ENCODE results near the gene TRPC4AP.

Gene TRPC4AP

GRCh38 chr20:34988191-34988540 lies 104.4 kb downstream of the TRPC4AP start:
- no peak for DNase-seq (ENCODE audit: low read depth in 2 of 2)

DNA sequence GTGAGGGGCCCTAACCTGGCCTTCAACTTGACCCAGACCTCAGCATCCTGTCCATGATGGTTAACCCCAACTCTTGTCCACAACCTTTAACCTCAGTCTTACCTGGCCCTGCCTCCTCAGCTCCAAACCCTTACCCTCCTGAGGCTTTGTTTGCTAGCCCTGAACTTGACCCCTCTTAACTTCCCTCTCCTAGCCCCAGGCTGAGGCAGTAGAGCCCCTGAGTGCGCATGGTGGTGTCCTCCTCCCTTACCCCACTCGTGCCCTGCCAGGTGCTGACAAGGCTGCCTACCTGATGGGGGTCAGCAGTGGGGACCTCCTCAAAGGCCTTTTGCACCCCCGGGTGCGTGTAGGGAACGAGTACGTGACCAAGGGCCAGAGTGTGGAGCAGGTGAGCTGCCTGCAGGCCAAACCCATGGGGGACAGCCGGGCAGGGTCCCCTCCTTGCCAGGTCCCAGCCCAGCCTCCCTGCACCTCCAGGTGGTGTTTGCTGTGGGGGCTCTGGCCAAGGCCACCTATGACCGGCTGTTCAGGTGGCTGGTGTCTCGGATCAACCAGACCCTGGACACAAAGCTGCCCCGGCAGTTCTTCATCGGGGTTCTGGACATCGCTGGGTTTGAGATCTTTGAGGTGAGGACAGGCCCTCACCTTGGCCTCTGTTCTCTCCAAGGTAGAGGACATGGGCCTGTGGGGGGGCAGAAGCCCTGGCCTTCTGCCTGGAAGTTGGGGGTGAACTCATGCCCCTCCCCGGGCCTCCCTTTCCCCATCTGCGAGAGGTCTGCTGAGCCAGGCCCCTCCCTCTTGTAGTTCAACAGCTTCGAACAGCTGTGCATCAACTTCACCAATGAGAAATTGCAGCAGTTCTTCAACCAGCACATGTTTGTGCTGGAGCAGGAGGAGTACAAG lies 105.1 kb downstream of the TRPC4AP start:
- DNase-seq (ENCODE audit: low read depth in 2 of 2) = no peak

- DNase-seq (ENCODE audit: low read depth in 2 of 2) = no peak
Measured at GRCh38 chr20:34986311-34987287, 106.0 kb downstream of the TRPC4AP start.

GRCh38 chr20:34985461-34986310 lies 106.9 kb downstream of the TRPC4AP start:
- DNase-seq (ENCODE audit: low read depth in 2 of 2) = no peak

GRCh38 chr20:34984756-34985261 lies 107.8 kb downstream of the TRPC4AP start:
- DNase-seq (ENCODE audit: low read depth in 2 of 2) = no peak

DNA sequence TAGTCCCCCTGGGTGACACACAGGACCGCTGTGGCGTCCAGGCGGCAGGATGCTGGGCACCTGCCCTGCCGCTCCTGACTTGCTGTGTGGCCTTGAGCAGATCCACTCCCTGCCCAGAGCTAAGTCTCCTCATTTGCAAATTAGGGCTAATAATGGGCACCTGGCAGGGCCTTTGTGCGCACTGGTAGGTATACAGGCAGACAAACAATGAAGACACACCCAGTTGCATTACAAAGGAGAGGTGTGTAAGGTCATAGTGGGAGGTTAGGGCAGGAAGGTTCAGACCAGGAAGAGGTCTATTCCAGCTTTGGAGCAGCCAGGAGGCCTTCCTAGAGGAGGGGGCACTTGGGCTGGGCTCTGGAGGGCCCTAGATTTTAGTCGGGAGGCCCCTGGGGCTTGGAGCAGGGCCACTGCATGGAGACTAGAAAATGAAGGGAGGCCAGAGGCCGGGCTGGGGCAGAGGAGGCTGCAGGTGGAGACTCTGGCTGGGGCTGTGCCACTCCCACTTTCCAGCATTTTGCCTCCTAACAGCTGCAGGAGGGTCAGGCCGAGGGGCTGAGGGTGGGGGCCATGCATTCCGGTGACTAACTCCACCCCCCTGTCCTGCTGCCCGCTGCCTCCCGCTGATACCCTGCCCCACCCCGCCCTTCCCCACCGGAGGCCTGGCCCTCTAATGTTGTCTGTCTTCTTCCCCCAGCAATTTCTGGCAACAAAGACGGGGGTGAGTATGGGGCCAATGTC lies 108.4 kb downstream of the TRPC4AP start:
- DNase-seq (ENCODE audit: low read depth in 2 of 2) = no peak

DNA sequence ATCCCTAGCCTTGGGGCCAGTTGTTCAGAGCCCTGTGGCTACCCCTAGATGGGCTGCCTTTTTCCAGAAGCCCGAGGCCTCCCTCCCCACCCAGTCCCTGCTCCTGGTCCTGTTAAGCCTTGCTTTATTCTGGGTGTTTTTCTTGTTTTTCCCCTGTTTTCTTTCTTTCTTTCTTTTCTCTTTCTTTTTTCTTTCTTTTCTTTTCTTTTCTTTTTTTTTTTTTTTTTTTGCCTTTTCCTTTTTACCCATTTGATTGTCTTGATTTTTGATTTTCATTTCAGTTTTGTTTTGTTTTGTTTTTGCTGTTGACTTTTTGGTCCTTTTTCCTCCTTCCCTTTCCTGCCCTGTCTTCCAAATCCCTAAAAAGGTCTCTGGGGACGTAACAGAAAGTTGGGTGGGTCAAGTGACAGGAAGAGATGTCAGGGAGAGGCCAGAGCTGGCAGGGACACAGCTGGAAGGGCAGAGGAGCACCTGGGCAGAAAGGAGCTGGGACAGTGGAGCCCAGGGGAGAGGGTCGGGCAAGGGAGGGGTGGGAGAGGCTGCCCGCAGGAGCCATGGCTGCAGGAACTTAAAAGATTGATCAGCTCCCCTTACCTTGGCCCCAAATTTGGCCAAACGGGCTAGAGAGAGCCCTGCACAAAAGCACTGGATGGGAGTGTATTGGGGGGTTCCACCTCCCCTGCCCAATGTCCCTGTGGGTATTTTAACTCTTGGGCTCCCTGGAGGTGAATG lies 109.4 kb downstream of the TRPC4AP start:
- no peak for DNase-seq (ENCODE audit: low read depth in 2 of 2)

DNA sequence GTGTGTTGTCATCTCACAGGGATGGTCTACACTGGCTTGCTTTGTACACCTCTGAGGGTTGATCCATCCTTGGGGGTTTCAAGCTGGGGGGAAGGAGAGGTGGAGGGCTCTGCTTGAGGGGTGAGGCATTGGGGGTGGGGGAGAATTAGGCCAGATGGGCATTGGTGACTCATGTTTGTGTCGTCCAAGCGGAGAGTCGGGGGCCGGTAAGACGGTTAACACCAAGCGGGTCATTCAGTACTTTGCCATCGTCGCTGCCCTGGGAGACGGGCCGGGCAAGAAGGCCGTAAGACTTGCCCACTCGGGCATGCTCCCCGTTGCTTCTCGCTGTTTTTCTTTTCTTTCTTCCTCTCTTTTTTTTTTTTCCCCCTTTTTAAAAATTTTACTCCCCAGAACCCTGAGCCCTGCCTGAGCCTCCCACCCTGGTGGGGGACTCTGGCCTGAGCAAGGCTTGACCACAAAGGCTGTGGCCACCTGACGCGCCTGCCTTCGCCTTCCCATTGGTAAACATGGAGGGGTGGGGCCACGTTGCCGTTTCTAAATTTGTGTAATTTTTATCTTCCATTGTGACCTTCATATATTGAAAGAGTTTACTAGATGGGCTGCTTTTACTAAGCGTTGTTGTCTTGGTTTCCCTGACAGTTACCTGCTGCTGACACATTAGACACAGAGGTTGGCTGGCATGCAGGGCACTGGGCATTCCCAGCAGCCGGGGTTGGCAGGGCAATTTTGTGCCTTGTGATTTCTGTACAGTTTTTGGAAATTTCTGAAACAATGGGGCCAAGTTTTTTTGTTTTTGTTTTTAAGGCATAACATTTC lies 110.1 kb downstream of the TRPC4AP start:
- DNase-seq (ENCODE audit: low read depth in 2 of 2) = no peak

DNA sequence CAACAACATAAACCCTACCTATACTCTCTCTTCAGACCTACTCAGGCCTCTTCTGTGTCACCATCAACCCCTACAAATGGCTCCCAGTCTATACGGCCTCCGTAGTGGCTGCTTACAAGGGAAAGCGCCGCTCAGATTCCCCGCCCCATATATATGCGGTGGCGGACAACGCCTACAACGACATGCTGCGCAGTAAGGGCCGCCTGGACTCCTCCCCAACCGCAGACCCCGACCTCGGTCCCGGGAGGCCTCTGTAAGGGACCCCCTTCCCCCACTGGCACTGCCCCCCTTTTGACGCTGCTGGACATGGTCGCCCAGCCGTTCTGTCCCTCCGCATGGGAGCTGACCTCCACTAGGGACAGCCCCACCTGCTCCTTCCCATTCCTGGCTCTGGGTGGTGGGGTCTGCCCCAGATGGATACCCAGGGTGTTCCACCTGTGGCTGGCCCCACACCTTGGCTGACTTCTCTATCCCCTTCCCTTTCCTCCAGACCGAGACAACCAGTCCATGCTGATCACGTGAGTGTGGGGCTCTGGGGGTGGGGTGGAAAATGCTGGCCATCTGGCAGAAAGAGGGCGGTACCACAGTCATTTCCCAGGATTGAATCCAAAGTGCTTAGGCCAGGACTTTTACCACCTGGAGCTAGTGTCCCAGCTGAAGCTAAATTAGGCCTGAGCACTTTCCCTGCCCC lies 111.9 kb downstream of the TRPC4AP start:
- DNase-seq (ENCODE audit: low read depth in 2 of 2) = no peak

DNA sequence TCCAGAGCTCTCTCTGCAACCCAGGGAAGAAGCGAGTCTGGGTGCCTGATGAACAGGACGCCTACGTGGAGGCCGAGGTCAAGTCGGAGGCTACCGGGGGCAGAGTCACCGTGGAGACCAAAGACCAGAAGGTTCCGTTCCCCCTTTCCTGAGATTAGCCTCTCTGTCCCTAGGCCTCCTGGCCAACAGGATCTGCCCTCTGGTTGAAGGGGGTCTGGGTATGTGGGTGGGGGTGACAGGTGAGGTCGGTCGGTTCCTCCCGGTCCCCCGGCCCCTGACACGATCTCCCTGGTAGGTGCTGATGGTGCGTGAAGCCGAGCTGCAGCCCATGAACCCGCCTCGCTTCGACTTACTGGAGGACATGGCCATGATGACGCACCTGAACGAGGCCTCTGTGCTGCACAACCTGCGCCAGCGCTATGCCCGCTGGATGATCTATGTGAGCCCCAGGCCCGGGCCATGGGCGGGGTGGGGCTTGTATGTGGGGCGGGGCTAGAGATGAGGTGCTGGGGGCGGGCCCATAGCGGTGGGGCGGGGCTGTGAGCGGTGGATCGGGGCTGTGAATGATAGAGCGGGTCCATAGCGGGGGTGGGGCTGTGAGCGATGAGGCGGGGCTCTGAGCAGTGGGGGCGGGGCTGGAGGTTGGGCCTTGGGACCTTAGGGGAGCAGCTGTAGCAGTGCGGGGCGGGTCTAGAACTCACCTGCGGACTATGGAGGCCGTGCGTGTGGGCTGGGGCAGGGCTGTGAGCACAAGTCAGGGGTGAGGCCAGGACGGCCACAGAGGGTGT lies 113.0 kb downstream of the TRPC4AP start:
- no peak for DNase-seq (ENCODE audit: low read depth in 2 of 2)

DNA sequence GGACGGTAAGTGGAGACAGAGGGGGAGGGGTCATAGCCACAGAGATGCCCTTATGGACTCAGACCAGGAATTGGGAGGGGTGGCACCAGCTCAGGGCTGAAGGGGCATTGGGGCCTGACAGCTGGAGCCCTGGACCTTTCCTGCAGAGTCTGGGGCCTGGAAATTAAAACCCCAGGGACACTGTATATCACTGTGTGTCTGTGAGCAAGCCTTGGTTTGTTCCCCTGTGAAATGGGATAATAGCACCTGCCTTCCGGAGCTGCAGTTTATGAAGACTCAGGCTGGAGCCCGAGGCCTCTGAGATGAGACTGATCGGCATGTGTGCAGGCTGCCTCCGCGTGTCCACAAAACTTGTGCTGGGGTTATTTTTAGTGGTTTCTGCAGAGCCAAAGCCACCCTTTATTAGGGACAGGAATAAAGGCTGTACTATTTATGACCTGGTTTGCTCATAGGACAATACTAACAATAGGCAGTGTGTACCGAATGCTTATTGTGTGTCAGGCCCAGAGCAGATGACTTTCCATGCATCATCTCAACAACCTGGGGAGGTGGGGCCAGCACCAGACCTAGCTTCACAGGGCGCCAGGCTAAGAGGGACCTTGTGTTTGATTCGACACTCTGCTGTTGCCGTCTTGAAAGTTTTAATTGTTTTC lies 114.4 kb downstream of the TRPC4AP start:
- no peak for DNase-seq (ENCODE audit: low read depth in 2 of 2)

- DNase-seq (ENCODE audit: low read depth in 2 of 2) = no peak
Measured at GRCh38 chr20:34977365-34978091, 115.1 kb downstream of the TRPC4AP start.

GRCh38 chr20:34976286-34976685 lies 116.3 kb downstream of the TRPC4AP start:
- no peak for DNase-seq (ENCODE audit: low read depth in 2 of 2)

DNA sequence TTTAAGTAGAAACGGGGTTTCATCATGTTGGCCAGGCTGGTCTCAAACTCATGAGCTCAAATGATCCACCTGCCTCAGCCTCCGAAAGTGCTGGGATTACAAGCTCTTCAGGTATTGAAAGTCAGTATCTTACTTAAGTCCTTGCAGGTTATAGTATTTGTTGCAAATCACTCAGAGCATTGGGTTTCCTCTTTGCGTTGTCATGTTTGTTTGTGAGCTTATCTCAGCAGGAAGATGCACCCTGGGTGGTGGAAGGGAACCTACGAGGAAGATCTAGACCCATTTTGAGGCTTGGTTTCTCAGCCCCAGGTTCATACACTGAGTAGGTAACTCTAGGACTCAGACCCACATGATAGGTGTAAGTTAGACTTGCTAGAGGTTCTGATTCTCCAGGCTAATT lies 118.4 kb downstream of the TRPC4AP start:
- DNase-seq (ENCODE audit: low read depth in 2 of 2) = no peak

DNA sequence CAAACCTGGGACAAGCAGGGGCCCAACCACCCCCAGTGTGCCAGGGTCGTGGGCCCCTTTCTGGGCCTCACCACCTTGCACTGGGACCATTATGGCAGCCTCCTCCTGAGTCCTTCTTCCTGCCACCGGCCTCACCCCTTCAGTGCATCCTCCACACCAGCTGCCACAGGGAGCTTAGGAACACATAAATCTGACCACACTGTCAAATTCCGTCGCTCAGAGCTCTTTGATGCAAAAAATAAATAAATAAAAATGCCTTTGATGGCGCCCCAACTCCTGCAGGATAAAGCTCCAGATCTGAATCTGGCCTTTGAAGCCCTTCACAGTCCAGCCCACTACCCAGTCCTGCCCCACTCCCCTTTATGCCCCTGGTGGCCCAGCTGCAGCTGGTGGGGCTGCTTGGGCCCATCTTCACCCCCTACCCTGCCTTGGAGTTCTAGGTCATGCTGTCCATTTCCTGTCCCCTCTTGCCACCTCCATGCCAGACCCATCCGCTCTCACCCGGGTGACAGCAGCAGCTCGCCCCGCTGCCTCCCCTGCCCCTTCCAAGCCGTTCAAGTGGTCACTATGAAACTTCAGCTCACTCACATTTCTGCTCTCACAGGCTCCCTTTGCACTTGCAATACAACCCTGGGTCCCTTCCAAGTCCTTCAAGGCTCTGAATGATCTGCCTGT lies 120.9 kb downstream of the TRPC4AP start:
- DNase-seq (ENCODE audit: low read depth in 2 of 2) = no peak
